H1 (cell line): ENCODE results near the gene SELENOO. TPM values are rescaled to one million over a fixed set of nuclear protein-coding genes. Genes with fewer than 3 reads are reported as not detected.
A peak's percentile ranks its signal among the peaks of the same experiment; 100 is the strongest.

Experiments used
- CTCF ChIA-PET: fragments of 300-600 bp; sonication (Branson Sonifier 250); formaldehyde crosslinking; loops from one replicate; lab custom pipeline; 2021; ENCODE audit not compliant: partially characterized antibody; lab: Charles Lee
- POLR2A ChIA-PET: fragments of 300-600 bp; sonication (Branson Sonifier 250); formaldehyde crosslinking; loops from one replicate; lab custom pipeline; 2021; ENCODE audit warnings: inconsistent platforms; ENCODE audit not compliant: partially characterized antibody; lab: Charles Lee
- DNase-seq, 2 experiments: peaks; one replicate each; pipeline versions ENCODE4 v3.0.0 to v3.0.0-alpha.2; 2010 to 2022; ENCODE audit warnings: low spot score in 2 of 2, low read depth in 1 of 2, mixed read lengths in 1 of 2
- FAIRE-seq: peaks from 2 replicates; lab custom pipeline; 2011; peaks lifted over from hg19 to GRCh38; lab: Jason Lieb, UNC
- H2AFZ ChIP-seq: 2 replicates; pipeline ENCODE4 v1.8.1; 2012; ENCODE audit warnings: low read length, inconsistent platforms
- H2AK5ac ChIP-seq: 2 replicates; pipeline ENCODE4 v1.6.1; 2013; ENCODE audit warnings: low read depth, low read length
- H2BK120ac ChIP-seq: replicated peaks from 2 replicates; pipeline ENCODE3; 2013; ENCODE audit warnings: low read depth, low read length, inconsistent platforms
- H2BK12ac ChIP-seq: 2 replicates; pipeline ENCODE4 v1.6.1; 2013; ENCODE audit warnings: low read depth, low read length
- H2BK15ac ChIP-seq: 2 replicates; pipeline ENCODE4 v1.6.1; 2013; ENCODE audit warnings: low read length
- H2BK20ac ChIP-seq: 2 replicates; pipeline ENCODE4 v1.6.1; 2013; ENCODE audit warnings: low read length
- H2BK5ac ChIP-seq: 2 replicates; pipeline ENCODE4 v1.6.1; 2013; ENCODE audit warnings: low read depth, low read length
- H3K14ac ChIP-seq: 2 replicates; pipeline ENCODE4 v1.6.1; 2013; ENCODE audit warnings: inconsistent platforms; ENCODE audit not compliant: insufficient read length
- H3K18ac ChIP-seq: 2 replicates; pipeline ENCODE4 v1.6.1; 2013; ENCODE audit warnings: low read length; ENCODE audit errors: extremely low read depth
- H3K23ac ChIP-seq: 2 replicates; pipeline ENCODE4 v1.6.1; 2013; ENCODE audit warnings: inconsistent platforms; ENCODE audit not compliant: insufficient read length
- H3K23me2 ChIP-seq: 2 replicates; pipeline ENCODE4 v1.6.1; 2013; ENCODE audit warnings: low read depth, low read length
- H3K27ac ChIP-seq: 2 replicates; pipeline ENCODE4 v1.6.1; 2011; ENCODE audit warnings: low read depth, low read length, inconsistent platforms
- H3K27me3 ChIP-seq, 4 experiments: replicated peaks in 1 of 4; 1 replicate in 1 of 4; 2 replicates in 3 of 4; pipeline versions ENCODE4 v1.6.1 to v1.8.1; 2011 to 2013; ENCODE audit warnings: low read length in 3 of 4, mild to moderate bottlenecking in 3 of 4, inconsistent platforms in 2 of 4, mixed read lengths in 2 of 4, moderate library complexity in 1 of 4; ENCODE audit not compliant: control insufficient read depth in 3 of 4, insufficient read depth in 3 of 4; ENCODE audit errors: extremely low read depth in 1 of 4
- H3K36me3 ChIP-seq, 4 experiments: 2 replicates each; pipeline versions ENCODE4 v1.6.1 to v1.8.1; 2011 to 2013; ENCODE audit warnings: mild to moderate bottlenecking in 4 of 4, low read length in 3 of 4, moderate library complexity in 2 of 4, control low read depth in 1 of 4, inconsistent platforms in 1 of 4; ENCODE audit not compliant: insufficient read depth in 4 of 4, control insufficient read depth in 2 of 4
- H3K4ac ChIP-seq: replicated peaks from 2 replicates; pipeline ENCODE3; 2013; ENCODE audit warnings: low read length, low read depth, mixed read lengths, inconsistent platforms; ENCODE audit not compliant: insufficient read length
- H3K4me1 ChIP-seq, 4 experiments: replicated peaks in 1 of 4; 1 replicate in 1 of 4; 2 replicates in 3 of 4; pipeline versions ENCODE4 v1.6.1 to v1.8.1; 2011 to 2013; ENCODE audit warnings: low read length in 3 of 4, inconsistent platforms in 2 of 4, mixed read lengths in 1 of 4; ENCODE audit not compliant: insufficient read depth in 4 of 4, control insufficient read depth in 3 of 4
- H3K4me2 ChIP-seq, 2 experiments: 2 replicates each; pipeline versions ENCODE4 v1.6.1 to v1.8.1; 2011 to 2013; ENCODE audit warnings: low read depth in 2 of 2, low read length in 2 of 2, control low read depth in 1 of 2, inconsistent platforms in 1 of 2, mild to moderate bottlenecking in 1 of 2; ENCODE audit not compliant: insufficient read depth in 1 of 2
- H3K4me3 ChIP-seq, 4 experiments: fragments of 200-600, 300-600 bp in 1 of 4; sonication (generic), shearing (Covaris generic), sonication (Bioruptor Twin) in 1 of 4; 2 replicates each; pipeline versions ENCODE4 v1.5.1 to v1.8.1; 2011 to 2016; ENCODE audit warnings: low read length in 4 of 4, low read depth in 3 of 4, control low read depth in 2 of 4, inconsistent platforms in 2 of 4, mild to moderate bottlenecking in 2 of 4, mixed read lengths in 1 of 4, moderate library complexity in 1 of 4; ENCODE audit not compliant: insufficient read depth in 2 of 4; ENCODE audit errors: extremely low read depth in 1 of 4
- H3K56ac ChIP-seq: replicated peaks from 2 replicates; pipeline ENCODE3; 2013; ENCODE audit warnings: low read depth, mild to moderate bottlenecking, mixed read lengths, low read length, inconsistent platforms; ENCODE audit not compliant: insufficient read length
- H3K79me1 ChIP-seq: 2 replicates; pipeline ENCODE4 v1.6.1; 2013; ENCODE audit warnings: low read depth, low read length, control low read depth
- H3K79me2 ChIP-seq, 2 experiments: 2 replicates each; pipeline versions ENCODE4 v1.6.1 to v1.8.1; 2012 to 2013; ENCODE audit warnings: low read length in 2 of 2, mild to moderate bottlenecking in 2 of 2, inconsistent platforms in 1 of 2; ENCODE audit not compliant: insufficient read depth in 2 of 2, control insufficient read depth in 1 of 2
- H3K9ac ChIP-seq, 4 experiments: replicated peaks in 1 of 4; 1 replicate in 1 of 4; 2 replicates in 3 of 4; pipeline versions ENCODE4 v1.6.1 to v1.8.1; 2011 to 2013; ENCODE audit warnings: low read depth in 3 of 4, low read length in 3 of 4, control low read depth in 2 of 4, mild to moderate bottlenecking in 2 of 4, moderate library complexity in 2 of 4, inconsistent platforms in 1 of 4; ENCODE audit errors: extremely low read depth in 1 of 4
- H3K9me3 ChIP-seq, 2 experiments: 2 replicates each; pipeline versions ENCODE4 v1.6.1 to v1.8.1; 2012 to 2013; ENCODE audit warnings: mild to moderate bottlenecking in 2 of 2, moderate library complexity in 2 of 2, control low read depth in 1 of 2, inconsistent platforms in 1 of 2, low read depth in 1 of 2, low read length in 1 of 2, mixed read lengths in 1 of 2; ENCODE audit not compliant: insufficient read depth in 2 of 2
- H4K20me1 ChIP-seq, 2 experiments: replicated peaks in 1 of 2; 2 replicates each; pipeline versions ENCODE3 to v1.8.1; 2011 to 2013; ENCODE audit warnings: inconsistent platforms in 2 of 2, low read length in 2 of 2, mild to moderate bottlenecking in 1 of 2; ENCODE audit not compliant: insufficient read depth in 2 of 2, control insufficient read depth in 1 of 2
- H4K5ac ChIP-seq: 2 replicates; pipeline ENCODE4 v1.6.1; 2013; ENCODE audit warnings: low read length, low read depth, mixed read lengths, inconsistent platforms; ENCODE audit not compliant: insufficient read length
- H4K8ac ChIP-seq: 2 replicates; pipeline ENCODE4 v1.8.0; 2013; ENCODE audit warnings: mild to moderate bottlenecking, moderate library complexity, low read length, inconsistent platforms; ENCODE audit not compliant: insufficient read depth; ENCODE audit errors: extremely low read depth
- H4K91ac ChIP-seq: replicated peaks from 2 replicates; pipeline ENCODE3; 2013; ENCODE audit warnings: low read length, mixed read lengths, inconsistent platforms; ENCODE audit not compliant: insufficient read length
- GABPA ChIP-seq: IDR thresholded peaks from 2 replicates; pipeline ENCODE4 v1.6.1; 2011; ENCODE audit warnings: mild to moderate bottlenecking, low read length, moderate library complexity, borderline replicate concordance; ENCODE audit not compliant: insufficient read depth
- RBBP5 ChIP-seq: IDR thresholded peaks from 2 replicates; pipeline ENCODE4 v1.7.1; 2012; ENCODE audit warnings: low read depth, mild to moderate bottlenecking, inconsistent platforms, low read length, moderate library complexity, borderline replicate concordance
- TBP ChIP-seq: IDR thresholded peaks from 2 replicates; pipeline ENCODE4 v1.6.1; 2011; ENCODE audit warnings: low read depth, low read length, improper control_type of control experiment
- WGBS, 2 experiments: shearing (Covaris generic) in 1 of 2; methylation state at CpG; one replicate each; pipeline versions ENCODE4 v1.1.6 to v1.1.7; 2013 to 2015; ENCODE audit warnings: low lambda C conversion rate in 2 of 2, mixed read lengths in 2 of 2, inconsistent platforms in 1 of 2, low coverage in 1 of 2, missing lambda C conversion rate in 1 of 2; ENCODE audit not compliant: insufficient replicate concordance in 2 of 2, insufficient coverage in 1 of 2, insufficient read length in 1 of 2; ENCODE audit errors: extremely low coverage in 1 of 2, missing lambda C conversion rate in 1 of 2; 5-methylcytosine and 5-hydroxymethylcytosine counted together
- polyA plus RNA-seq, 7 experiments: library from polyadenylated mRNA; depleted of rRNA in 3 of 7; stranded (reverse) in 5 of 7; unstranded in 2 of 7; fragments of >200 nt in 5 of 7; fragments of 200-250 nt in 2 of 7; gene quantifications; 1 replicate in 5 of 7; 2 replicates in 1 of 7; 4 replicates in 1 of 7; pipeline versions ENCODE4 v1.2.1 to v1.2.3, GENCODE V29; 2011 to 2013; ENCODE audit warnings: missing spikeins in 2 of 7, mixed read lengths in 2 of 7
- total RNA-seq: library from RNA; stranded (reverse); fragmentation: NEBNext Ultra II Directional; extraction: Animal tissue kit (Norgen Biotek cat#: 25700); gene quantifications from 2 replicates; pipeline ENCODE4 v1.2.1, GENCODE V29; 2021

Gene SELENOO
- total and polyA plus RNA-seq, 2 of the 8 experiments (the other 6 are each of a cell fraction or from before 2014, with no cell fraction given) = 18.6 to 25.1 TPM

DNA sequence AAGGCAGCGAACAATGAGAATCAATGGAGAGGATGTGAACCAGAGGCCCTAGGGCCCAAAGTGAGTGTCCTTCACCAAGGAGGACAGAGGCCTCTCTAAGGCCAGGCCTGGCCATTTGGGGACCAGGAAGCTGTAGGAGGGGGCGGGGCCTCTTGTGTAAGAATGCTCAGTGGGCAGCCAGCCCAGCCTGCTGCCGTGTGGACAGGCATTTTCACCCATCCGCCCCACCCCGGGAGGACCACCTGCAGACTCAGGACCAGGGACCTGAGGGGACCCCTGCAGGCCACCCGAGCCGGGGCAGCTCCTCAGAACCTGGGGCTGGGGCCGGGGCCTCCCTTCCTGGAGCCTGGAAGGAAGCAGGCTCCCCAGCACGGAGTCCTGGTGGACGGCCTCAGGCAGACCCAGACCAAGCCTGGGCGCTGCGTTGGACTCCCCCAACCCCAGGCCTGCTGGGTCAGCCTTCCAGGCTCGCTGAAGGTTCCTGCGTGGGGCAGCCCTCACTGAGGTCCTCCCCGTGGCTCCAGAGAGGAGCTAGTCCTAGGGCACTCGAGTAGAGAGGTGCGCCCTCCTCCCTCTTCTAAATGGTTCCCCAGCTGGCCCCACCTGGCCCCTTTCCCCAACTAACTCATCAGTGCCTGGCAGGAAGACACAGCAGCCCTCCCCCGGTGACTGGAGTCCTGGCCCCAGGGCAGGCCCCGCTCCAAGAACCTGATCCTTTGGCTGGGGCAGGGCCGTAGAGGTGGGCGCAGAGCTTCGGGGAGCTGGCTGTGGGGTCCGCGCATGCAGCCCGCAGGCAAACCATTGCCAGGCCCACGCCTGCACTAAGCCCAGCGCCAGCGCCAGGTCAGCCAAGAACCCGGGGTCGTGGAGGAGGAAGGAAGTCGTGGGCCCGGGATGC is 16.6 kb upstream of the SELENOO start:
- Histone ChIP-seq H3K9ac (no peak overlapping the region), H4K8ac (peak overlapping the region; percentile 29), H3K36me3 (no peaks in the 10 kb centered on the region), H3K4me2 (peak overlapping the region; percentile 82 to 99), H2BK5ac (0 out of 2 replicates have a peak overlapping the region, but pooled peaks have one; percentile 16), H3K23ac (no peak overlapping the region), H3K4me1 (peaks cover 2 to 15% (median 9%) of the 10 kb centered on the region in 4 experiments; a peak in 6 of 7 replicates), H3K14ac (no peak overlapping the region), H4K5ac (no peak overlapping the region), H3K4me3 (peak overlapping the region; percentile 40 to 87 (median 56); a peak in 6 of 8 replicates), H3K23me2 (peaks cover 8% of the 10 kb centered on the region; the same call in 1 of the 2 replicates), H3K18ac (no peak overlapping the region; the same call in none of the 2 replicates), H2BK20ac (0 out of 2 replicates have a peak overlapping the region, but pooled peaks have one; percentile 86), H4K20me1 (peaks cover 7 to 20% of the 10 kb centered on the region in 2 experiments), H2BK120ac (no peak overlapping the region), H3K79me2 (peaks cover 0 to 4% of the 10 kb centered on the region in 2 experiments; a peak in 1 of 4 replicates), H2BK15ac (no peak overlapping the region; the same call in 1 of the 2 replicates), H2BK12ac (0 out of 2 replicates have a peak overlapping the region, but pooled peaks have one; percentile 50), H3K4ac (peak overlapping the region; percentile 77), H2AK5ac (no peak overlapping the region), H3K27ac (no peak overlapping the region), H3K9me3 (no peaks in the 10 kb centered on the region), H2AFZ (no peak overlapping the region), H3K79me1 (peaks cover 5% of the 10 kb centered on the region; the same call in 1 of the 2 replicates), H4K91ac (no peak overlapping the region), H3K27me3 (peaks cover 0 to 13% (median 5%) of the 10 kb centered on the region in 4 experiments; a peak in 3 of 7 replicates), H3K56ac (no peak overlapping the region)
- FAIRE-seq (no peak), DNase-seq (peak in 1 of 2 experiments; percentile 72)
- 37% methylated on average over 24 of the region's 32 CpGs; no CpG with 5 or more reads in 1 of the 2 experiments for WGBS, 2 experiments
- CTCF ChIA-PET = interaction anchor here (0.6 to 1.3 kb wide), 10 partner anchors 8 to 513 kb away, joined by 3 to 9 read pairs (median 3); partner anchors contain the start of gene PANX2
- POLR2A ChIA-PET = interaction anchor here (0.8 to 1.5 kb wide), 6 partner anchors 10 to 24 kb away, joined by 3 to 8 read pairs (median 4); partner anchors contain the start of gene PANX2
- TF ChIP-seq RBBP5 (peak; percentile 16; the same call in 1 of the 2 replicates), TBP (no peak), GABPA (peak; percentile 50; the same call in 1 of the 2 replicates)
